Keratinocyte (primary cell): Measurements from ENCODE around the gene DOCK7. TPM values are rescaled to one million over a fixed set of nuclear protein-coding genes. Genes with fewer than 3 reads are reported as not detected.

Experiments
- DNase-seq: peaks from one replicate; pipeline ENCODE4 v3.0.0-alpha.2; 2011; ENCODE audit warnings: low read depth, missing footprints, low spot score
- FAIRE-seq: peaks from 2 replicates; lab custom pipeline; 2011; peaks lifted over from hg19 to GRCh38; lab: Jason Lieb, UNC
- H2AFZ ChIP-seq: 2 replicates; pipeline ENCODE4 v1.6.0; 2012; ENCODE audit warnings: low read length, control low read depth, inconsistent platforms; ENCODE audit not compliant: control insufficient read depth
- H3K27ac ChIP-seq: 2 replicates; pipeline ENCODE4 v1.5.1; 2011; ENCODE audit warnings: low read length; ENCODE audit not compliant: control insufficient read depth, insufficient read depth
- H3K27me3 ChIP-seq: 3 replicates; pipeline ENCODE4 v1.6.0; 2011; ENCODE audit warnings: low read length; ENCODE audit not compliant: control insufficient read depth, insufficient read depth; ENCODE audit errors: extremely low read depth
- H3K36me3 ChIP-seq, 2 experiments: 2 replicates in 1 of 2; 3 replicates in 1 of 2; pipeline ENCODE4 v1.5.1; 2011; ENCODE audit warnings: low read length in 2 of 2, mild to moderate bottlenecking in 1 of 2; ENCODE audit not compliant: control insufficient read depth in 2 of 2, insufficient read depth in 2 of 2; ENCODE audit errors: extremely low read depth in 1 of 2
- H3K4me1 ChIP-seq: 3 replicates; pipeline ENCODE4 v1.5.1; 2011; ENCODE audit warnings: low read length; ENCODE audit not compliant: control insufficient read depth, insufficient read depth; ENCODE audit errors: extremely low read depth
- H3K4me2 ChIP-seq: 3 replicates; pipeline ENCODE4 v1.6.0; 2011; ENCODE audit warnings: low read depth, low read length; ENCODE audit not compliant: control insufficient read depth, insufficient read depth; ENCODE audit errors: extremely low read depth
- H3K4me3 ChIP-seq, 3 experiments: fragments of 200-600 bp in 1 of 3; sonication (generic) in 1 of 3; 2 replicates in 2 of 3; 3 replicates in 1 of 3; pipeline ENCODE4 v1.5.1; 2011 to 2016; ENCODE audit warnings: low read length in 3 of 3, mild to moderate bottlenecking in 3 of 3, control low read depth in 2 of 3, inconsistent platforms in 1 of 3, low read depth in 1 of 3, mixed read lengths in 1 of 3, mixed run types in 1 of 3, moderate library complexity in 1 of 3; ENCODE audit not compliant: control insufficient read depth in 2 of 3, insufficient read depth in 2 of 3; ENCODE audit errors: extremely low read depth in 1 of 3
- H3K79me2 ChIP-seq: 2 replicates; pipeline ENCODE4 v1.6.0; 2012; ENCODE audit warnings: low read length; ENCODE audit not compliant: control insufficient read depth, insufficient read depth
- H3K9ac ChIP-seq: 3 replicates; pipeline ENCODE4 v1.6.0; 2011; ENCODE audit warnings: low read length; ENCODE audit not compliant: control insufficient read depth, insufficient read depth; ENCODE audit errors: extremely low read depth
- H3K9me1 ChIP-seq: 3 replicates; pipeline ENCODE4 v1.6.0; 2011; ENCODE audit warnings: low read length; ENCODE audit not compliant: control insufficient read depth, insufficient read depth; ENCODE audit errors: extremely low read depth
- H3K9me3 ChIP-seq: 2 replicates; pipeline ENCODE4 v1.5.1; 2012; ENCODE audit warnings: low read depth, low read length; ENCODE audit not compliant: control insufficient read depth
- H4K20me1 ChIP-seq: 3 replicates; pipeline ENCODE4 v1.6.0; 2011; ENCODE audit warnings: low read length; ENCODE audit not compliant: control insufficient read depth, insufficient read depth; ENCODE audit errors: extremely low read depth
- CTCF ChIP-seq, 3 experiments: IDR thresholded peaks in 1 of 3; conservative IDR thresholded peaks in 1 of 3; optimal IDR thresholded peaks in 1 of 3; 2 replicates in 2 of 3; 3 replicates in 1 of 3; pipeline versions ENCODE3 to v1.5.1; 2011; ENCODE audit warnings: low read length in 3 of 3, mild to moderate bottlenecking in 3 of 3, moderate library complexity in 2 of 3, control low read depth in 1 of 3, inconsistent platforms in 1 of 3; ENCODE audit not compliant: insufficient read depth in 2 of 3; ENCODE audit errors: extremely low read depth in 1 of 3
- EZH2 ChIP-seq: IDR thresholded peaks from one replicate; pipeline ENCODE4 v1.6.1; 2012; ENCODE audit warnings: inconsistent platforms, mild to moderate bottlenecking, low read length, moderate library complexity
- dilution Hi-C: fragments of 300-500 bp; cut with MboI; formaldehyde crosslinking; loops from one replicate; pipeline ENCODE4 v1.7.0; 2020; ENCODE audit warnings: low sequenced_read_pairs; ENCODE audit not compliant: extremely low pct_ligation_motif_present
- polyA plus RNA-seq, 5 experiments: library from polyadenylated mRNA; depleted of rRNA in 3 of 5; stranded (reverse) in 3 of 5; stranded (forward) in 1 of 5; unstranded in 1 of 5; fragments of >200 nt; gene quantifications; 1 replicate in 1 of 5; 2 replicates in 3 of 5; 3 replicates in 1 of 5; pipeline versions ENCODE4 v1.2.1 to v1.2.3, GENCODE V29; 2011 to 2012; ENCODE audit warnings: missing spikeins in 2 of 5, low read depth in 1 of 5, low replicate concordance in 1 of 5

DOCK7 gene
- polyA plus RNA-seq, 1 donor (not counting 4 experiments of a cell fraction or from before 2014, with no cell fraction given), result 66.9 TPM

GRCh38 chr1:62457955-62458354, 230.2 kb downstream of the DOCK7 start:
- no peak overlapping the region for H3K4me2 ChIP-seq
- H3K9me1 ChIP-seq, result no peaks in the 10 kb centered on the region
- H3K27ac ChIP-seq, result no peak overlapping the region
- H3K4me1 ChIP-seq, result no peaks in the 10 kb centered on the region
- H3K4me3 ChIP-seq, result no peak overlapping the region
- dilution Hi-C loops, result no loop called here
- no peaks in the 10 kb centered on the region for H4K20me1 ChIP-seq
- TF ChIP-seq EZH2 (no peak), CTCF (optimal IDR thresholded peaks at IDR 0.05 in 1 of 3, IDR thresholded peaks at IDR 0.05 in 1 of 3, conservative IDR thresholded peaks at IDR 0.05 in 1 of 3; ENCODE audit: extremely low read depth in 1 of 3, insufficient read depth in 2 of 3, low read length in 3 of 3) (no peak)
- H3K9ac ChIP-seq, result no peak overlapping the region
- DNase-seq (no peak), FAIRE-seq (no peak)
- H3K36me3 ChIP-seq, result peaks cover 4% of the 10 kb centered on the region in 2 experiments
- no peaks in the 10 kb centered on the region for H3K27me3 ChIP-seq
- no peaks in the 10 kb centered on the region for H3K79me2 ChIP-seq
- no peak overlapping the region for H2AFZ ChIP-seq
- no peaks in the 10 kb centered on the region for H3K9me3 ChIP-seq

GRCh38 chr1:62452951-62453350, 235.2 kb downstream of the DOCK7 start:
- H4K20me1 ChIP-seq, result no peaks in the 10 kb centered on the region
- FAIRE-seq, result no peak

More at GRCh38 chr1:62452951-62453350, 235.2 kb downstream of the DOCK7 start:
- H3K4me2 ChIP-seq, result no peak overlapping the region
- H3K9me1 ChIP-seq, result no peaks in the 10 kb centered on the region
- H3K9ac ChIP-seq, result no peak overlapping the region
- H3K79me2 ChIP-seq, result no peaks in the 10 kb centered on the region
- no peaks in the 10 kb centered on the region for H3K27me3 ChIP-seq
- no peak for DNase-seq
- H2AFZ ChIP-seq, result no peak overlapping the region
- peaks cover 2% of the 10 kb centered on the region for H3K4me1 ChIP-seq
- dilution Hi-C loops, result no loop called here
- H3K36me3 ChIP-seq, result peaks cover 7% of the 10 kb centered on the region in 2 experiments
- TF ChIP-seq CTCF (optimal IDR thresholded peaks at IDR 0.05 in 1 of 3, IDR thresholded peaks at IDR 0.05 in 1 of 3, conservative IDR thresholded peaks at IDR 0.05 in 1 of 3; ENCODE audit: extremely low read depth in 1 of 3, insufficient read depth in 2 of 3, low read length in 3 of 3), result no peak
- no peak for TF ChIP-seq EZH2
- no peak overlapping the region for H3K27ac ChIP-seq
- no peaks in the 10 kb centered on the region for H3K9me3 ChIP-seq
- H3K4me3 ChIP-seq, result no peak overlapping the region
